GM13977 (cell line): Measurements from ENCODE around the gene SLC12A2.

ENCODE experiments used
- DNase-seq: peaks from one replicate; pipeline ENCODE4 v3.0.0; 2012; ENCODE audit warnings: low spot score
- in situ Hi-C: fragments of 300-500 bp; cut with MboI; formaldehyde crosslinking; loops from one replicate; pipeline ENCODE4 v1.12.0; 2022; ENCODE audit warnings: low sequenced_read_pairs, low pct_unique_long_range_greater_than_20kb, mixed read lengths, inconsistent platforms; ENCODE audit not compliant: unreplicated experiment
- TF ChIP-seq, protein P1 (sequence below): IDR thresholded peaks from 2 replicates; pipeline ENCODE4 v1.5.1; 2012; ENCODE audit warnings: mild to moderate bottlenecking, control low read depth; ENCODE audit not compliant: insufficient read depth; ENCODE audit errors: extremely low read depth, missing control alignments

Gene SLC12A2

GRCh38 chr5:128101676-128102075, 18.1 kb downstream of the SLC12A2 start:
- in situ Hi-C loops = no loop called here
- DNase-seq = no peak
- TF ChIP-seq, protein P1, sequence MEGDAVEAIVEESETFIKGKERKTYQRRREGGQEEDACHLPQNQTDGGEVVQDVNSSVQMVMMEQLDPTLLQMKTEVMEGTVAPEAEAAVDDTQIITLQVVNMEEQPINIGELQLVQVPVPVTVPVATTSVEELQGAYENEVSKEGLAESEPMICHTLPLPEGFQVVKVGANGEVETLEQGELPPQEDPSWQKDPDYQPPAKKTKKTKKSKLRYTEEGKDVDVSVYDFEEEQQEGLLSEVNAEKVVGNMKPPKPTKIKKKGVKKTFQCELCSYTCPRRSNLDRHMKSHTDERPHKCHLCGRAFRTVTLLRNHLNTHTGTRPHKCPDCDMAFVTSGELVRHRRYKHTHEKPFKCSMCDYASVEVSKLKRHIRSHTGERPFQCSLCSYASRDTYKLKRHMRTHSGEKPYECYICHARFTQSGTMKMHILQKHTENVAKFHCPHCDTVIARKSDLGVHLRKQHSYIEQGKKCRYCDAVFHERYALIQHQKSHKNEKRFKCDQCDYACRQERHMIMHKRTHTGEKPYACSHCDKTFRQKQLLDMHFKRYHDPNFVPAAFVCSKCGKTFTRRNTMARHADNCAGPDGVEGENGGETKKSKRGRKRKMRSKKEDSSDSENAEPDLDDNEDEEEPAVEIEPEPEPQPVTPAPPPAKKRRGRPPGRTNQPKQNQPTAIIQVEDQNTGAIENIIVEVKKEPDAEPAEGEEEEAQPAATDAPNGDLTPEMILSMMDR = no peak

DNA sequence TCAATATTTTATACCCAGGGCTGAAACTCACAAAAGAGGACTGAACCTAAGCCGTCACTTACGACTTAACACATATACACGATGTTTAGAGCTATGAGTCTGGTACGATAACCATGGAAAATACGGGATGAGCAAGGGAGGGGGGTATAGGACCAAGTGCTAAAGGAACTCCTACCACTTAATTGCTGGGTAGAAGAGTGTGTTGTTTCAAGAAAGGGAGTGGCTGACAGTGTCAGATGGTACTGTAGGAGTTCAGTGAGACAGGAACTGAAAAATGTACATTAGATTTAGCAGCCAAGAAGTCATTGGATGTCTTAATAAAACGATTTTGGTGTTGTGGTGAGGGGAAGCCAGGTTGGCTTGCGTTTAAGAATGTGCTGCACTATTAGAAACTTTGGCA, 21.6 kb downstream of the SLC12A2 start:
- in situ Hi-C loops = no loop called here
- TF ChIP-seq, protein P1 = no peak
- no peak for DNase-seq

DNA sequence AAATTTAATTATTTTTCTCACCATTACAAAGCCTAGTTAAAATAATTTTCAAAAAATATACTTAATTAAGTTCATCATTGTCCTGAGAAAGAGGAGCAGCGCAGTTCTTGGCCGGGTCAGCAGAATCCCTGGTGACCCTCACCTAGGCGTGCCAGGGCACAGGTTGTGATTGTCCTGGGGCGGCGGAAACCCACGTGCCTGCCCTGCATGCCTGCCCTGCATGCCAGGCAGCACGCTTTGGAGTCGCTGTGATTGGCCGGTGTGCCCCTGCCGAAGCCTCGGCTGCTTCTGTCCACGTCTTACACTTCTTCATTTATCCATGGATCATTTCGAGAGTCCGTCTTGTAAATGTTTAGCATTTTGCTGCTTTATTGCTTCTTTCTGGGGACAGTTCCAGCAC, 25.6 kb downstream of the SLC12A2 start:
- TF ChIP-seq, protein P1 = no peak
- in situ Hi-C loops = no loop called here
- DNase-seq = no peak

- DNase-seq = no peak
- TF ChIP-seq, protein P1 = no peak
- in situ Hi-C loops = no loop called here
Observed at GRCh38 chr5:128109766-128110165, 26.2 kb downstream of the SLC12A2 start.

- DNase-seq = no peak
- in situ Hi-C loops = no loop called here
- TF ChIP-seq, protein P1 = no peak
Observed at GRCh38 chr5:128111818-128112448, 28.4 kb downstream of the SLC12A2 start.

DNA sequence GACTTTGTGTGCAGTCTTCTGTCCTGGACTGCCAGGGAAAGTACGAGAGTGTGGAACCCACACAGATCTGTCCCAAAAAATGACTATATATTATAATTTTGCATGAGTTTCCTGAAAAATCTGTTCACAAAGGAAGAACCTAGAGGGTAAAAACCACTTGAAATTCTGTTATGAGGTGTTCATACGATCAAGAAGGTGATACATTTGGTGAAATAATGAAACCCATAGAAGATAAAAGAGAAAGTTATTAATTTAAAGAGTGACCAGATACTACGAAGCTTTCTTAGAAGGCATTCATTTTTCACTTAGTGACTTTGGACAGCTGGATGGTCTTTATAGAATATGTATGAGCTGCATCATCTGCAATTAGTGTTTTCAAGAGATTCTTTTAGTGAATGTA, 32.9 kb downstream of the SLC12A2 start:
- TF ChIP-seq, protein P1 = no peak
- in situ Hi-C loops = no loop called here
- DNase-seq = no peak
